H1 (cell line): Measurements from ENCODE around the gene POLR3C. TPM values are rescaled to one million over a fixed set of nuclear protein-coding genes. Genes with fewer than 3 reads are reported as not detected.

Experiments used
- CTCF ChIA-PET: fragments of 300-600 bp; sonication (Branson Sonifier 250); formaldehyde crosslinking; loops from one replicate; lab custom pipeline; 2021; ENCODE audit not compliant: partially characterized antibody; lab: Charles Lee
- POLR2A ChIA-PET: fragments of 300-600 bp; sonication (Branson Sonifier 250); formaldehyde crosslinking; loops from one replicate; lab custom pipeline; 2021; ENCODE audit warnings: inconsistent platforms; ENCODE audit not compliant: partially characterized antibody; lab: Charles Lee
- DNase-seq, 2 experiments: peaks; one replicate each; pipeline versions ENCODE4 v3.0.0 to v3.0.0-alpha.2; 2010 to 2022; ENCODE audit warnings: low spot score in 2 of 2, low read depth in 1 of 2, mixed read lengths in 1 of 2
- FAIRE-seq: peaks from 2 replicates; lab custom pipeline; 2011; peaks lifted over from hg19 to GRCh38; lab: Jason Lieb, UNC
- H2AFZ ChIP-seq: 2 replicates; pipeline ENCODE4 v1.8.1; 2012; ENCODE audit warnings: low read length, inconsistent platforms
- H2AK5ac ChIP-seq: 2 replicates; pipeline ENCODE4 v1.6.1; 2013; ENCODE audit warnings: low read depth, low read length
- H2BK120ac ChIP-seq: replicated peaks from 2 replicates; pipeline ENCODE3; 2013; ENCODE audit warnings: low read depth, low read length, inconsistent platforms
- H2BK12ac ChIP-seq: 2 replicates; pipeline ENCODE4 v1.6.1; 2013; ENCODE audit warnings: low read depth, low read length
- H2BK15ac ChIP-seq: 2 replicates; pipeline ENCODE4 v1.6.1; 2013; ENCODE audit warnings: low read length
- H2BK20ac ChIP-seq: 2 replicates; pipeline ENCODE4 v1.6.1; 2013; ENCODE audit warnings: low read length
- H2BK5ac ChIP-seq: 2 replicates; pipeline ENCODE4 v1.6.1; 2013; ENCODE audit warnings: low read depth, low read length
- H3K14ac ChIP-seq: 2 replicates; pipeline ENCODE4 v1.6.1; 2013; ENCODE audit warnings: inconsistent platforms; ENCODE audit not compliant: insufficient read length
- H3K18ac ChIP-seq: 2 replicates; pipeline ENCODE4 v1.6.1; 2013; ENCODE audit warnings: low read length; ENCODE audit errors: extremely low read depth
- H3K23ac ChIP-seq: 2 replicates; pipeline ENCODE4 v1.6.1; 2013; ENCODE audit warnings: inconsistent platforms; ENCODE audit not compliant: insufficient read length
- H3K23me2 ChIP-seq: 2 replicates; pipeline ENCODE4 v1.6.1; 2013; ENCODE audit warnings: low read depth, low read length
- H3K27ac ChIP-seq: 2 replicates; pipeline ENCODE4 v1.6.1; 2011; ENCODE audit warnings: low read depth, low read length, inconsistent platforms
- H3K27me3 ChIP-seq, 4 experiments: replicated peaks in 1 of 4; 1 replicate in 1 of 4; 2 replicates in 3 of 4; pipeline versions ENCODE4 v1.6.1 to v1.8.1; 2011 to 2013; ENCODE audit warnings: low read length in 3 of 4, mild to moderate bottlenecking in 3 of 4, inconsistent platforms in 2 of 4, mixed read lengths in 2 of 4, moderate library complexity in 1 of 4; ENCODE audit not compliant: control insufficient read depth in 3 of 4, insufficient read depth in 3 of 4; ENCODE audit errors: extremely low read depth in 1 of 4
- H3K36me3 ChIP-seq, 4 experiments: 2 replicates each; pipeline versions ENCODE4 v1.6.1 to v1.8.1; 2011 to 2013; ENCODE audit warnings: mild to moderate bottlenecking in 4 of 4, low read length in 3 of 4, moderate library complexity in 2 of 4, control low read depth in 1 of 4, inconsistent platforms in 1 of 4; ENCODE audit not compliant: insufficient read depth in 4 of 4, control insufficient read depth in 2 of 4
- H3K4ac ChIP-seq: replicated peaks from 2 replicates; pipeline ENCODE3; 2013; ENCODE audit warnings: low read length, low read depth, mixed read lengths, inconsistent platforms; ENCODE audit not compliant: insufficient read length
- H3K4me1 ChIP-seq, 4 experiments: replicated peaks in 1 of 4; 1 replicate in 1 of 4; 2 replicates in 3 of 4; pipeline versions ENCODE4 v1.6.1 to v1.8.1; 2011 to 2013; ENCODE audit warnings: low read length in 3 of 4, inconsistent platforms in 2 of 4, mixed read lengths in 1 of 4; ENCODE audit not compliant: insufficient read depth in 4 of 4, control insufficient read depth in 3 of 4
- H3K4me2 ChIP-seq, 2 experiments: 2 replicates each; pipeline versions ENCODE4 v1.6.1 to v1.8.1; 2011 to 2013; ENCODE audit warnings: low read depth in 2 of 2, low read length in 2 of 2, control low read depth in 1 of 2, inconsistent platforms in 1 of 2, mild to moderate bottlenecking in 1 of 2; ENCODE audit not compliant: insufficient read depth in 1 of 2
- H3K4me3 ChIP-seq, 4 experiments: fragments of 200-600, 300-600 bp in 1 of 4; sonication (generic), shearing (Covaris generic), sonication (Bioruptor Twin) in 1 of 4; 2 replicates each; pipeline versions ENCODE4 v1.5.1 to v1.8.1; 2011 to 2016; ENCODE audit warnings: low read length in 4 of 4, low read depth in 3 of 4, control low read depth in 2 of 4, inconsistent platforms in 2 of 4, mild to moderate bottlenecking in 2 of 4, mixed read lengths in 1 of 4, moderate library complexity in 1 of 4; ENCODE audit not compliant: insufficient read depth in 2 of 4; ENCODE audit errors: extremely low read depth in 1 of 4
- H3K56ac ChIP-seq: replicated peaks from 2 replicates; pipeline ENCODE3; 2013; ENCODE audit warnings: low read depth, mild to moderate bottlenecking, mixed read lengths, low read length, inconsistent platforms; ENCODE audit not compliant: insufficient read length
- H3K79me1 ChIP-seq: 2 replicates; pipeline ENCODE4 v1.6.1; 2013; ENCODE audit warnings: low read depth, low read length, control low read depth
- H3K79me2 ChIP-seq, 2 experiments: 2 replicates each; pipeline versions ENCODE4 v1.6.1 to v1.8.1; 2012 to 2013; ENCODE audit warnings: low read length in 2 of 2, mild to moderate bottlenecking in 2 of 2, inconsistent platforms in 1 of 2; ENCODE audit not compliant: insufficient read depth in 2 of 2, control insufficient read depth in 1 of 2
- H3K9ac ChIP-seq, 4 experiments: replicated peaks in 1 of 4; 1 replicate in 1 of 4; 2 replicates in 3 of 4; pipeline versions ENCODE4 v1.6.1 to v1.8.1; 2011 to 2013; ENCODE audit warnings: low read depth in 3 of 4, low read length in 3 of 4, control low read depth in 2 of 4, mild to moderate bottlenecking in 2 of 4, moderate library complexity in 2 of 4, inconsistent platforms in 1 of 4; ENCODE audit errors: extremely low read depth in 1 of 4
- H3K9me3 ChIP-seq, 2 experiments: 2 replicates each; pipeline versions ENCODE4 v1.6.1 to v1.8.1; 2012 to 2013; ENCODE audit warnings: mild to moderate bottlenecking in 2 of 2, moderate library complexity in 2 of 2, control low read depth in 1 of 2, inconsistent platforms in 1 of 2, low read depth in 1 of 2, low read length in 1 of 2, mixed read lengths in 1 of 2; ENCODE audit not compliant: insufficient read depth in 2 of 2
- H4K20me1 ChIP-seq, 2 experiments: replicated peaks in 1 of 2; 2 replicates each; pipeline versions ENCODE3 to v1.8.1; 2011 to 2013; ENCODE audit warnings: inconsistent platforms in 2 of 2, low read length in 2 of 2, mild to moderate bottlenecking in 1 of 2; ENCODE audit not compliant: insufficient read depth in 2 of 2, control insufficient read depth in 1 of 2
- H4K5ac ChIP-seq: 2 replicates; pipeline ENCODE4 v1.6.1; 2013; ENCODE audit warnings: low read length, low read depth, mixed read lengths, inconsistent platforms; ENCODE audit not compliant: insufficient read length
- H4K8ac ChIP-seq: 2 replicates; pipeline ENCODE4 v1.8.0; 2013; ENCODE audit warnings: mild to moderate bottlenecking, moderate library complexity, low read length, inconsistent platforms; ENCODE audit not compliant: insufficient read depth; ENCODE audit errors: extremely low read depth
- H4K91ac ChIP-seq: replicated peaks from 2 replicates; pipeline ENCODE3; 2013; ENCODE audit warnings: low read length, mixed read lengths, inconsistent platforms; ENCODE audit not compliant: insufficient read length
- WGBS, 2 experiments: shearing (Covaris generic) in 1 of 2; methylation state at CpG; one replicate each; pipeline versions ENCODE4 v1.1.6 to v1.1.7; 2013 to 2015; ENCODE audit warnings: low lambda C conversion rate in 2 of 2, mixed read lengths in 2 of 2, inconsistent platforms in 1 of 2, low coverage in 1 of 2, missing lambda C conversion rate in 1 of 2; ENCODE audit not compliant: insufficient replicate concordance in 2 of 2, insufficient coverage in 1 of 2, insufficient read length in 1 of 2; ENCODE audit errors: extremely low coverage in 1 of 2, missing lambda C conversion rate in 1 of 2; 5-methylcytosine and 5-hydroxymethylcytosine counted together
- polyA plus RNA-seq, 7 experiments: library from polyadenylated mRNA; depleted of rRNA in 3 of 7; stranded (reverse) in 5 of 7; unstranded in 2 of 7; fragments of >200 nt in 5 of 7; fragments of 200-250 nt in 2 of 7; gene quantifications; 1 replicate in 5 of 7; 2 replicates in 1 of 7; 4 replicates in 1 of 7; pipeline versions ENCODE4 v1.2.1 to v1.2.3, GENCODE V29; 2011 to 2013; ENCODE audit warnings: missing spikeins in 2 of 7, mixed read lengths in 2 of 7
- total RNA-seq: library from RNA; stranded (reverse); fragmentation: NEBNext Ultra II Directional; extraction: Animal tissue kit (Norgen Biotek cat#: 25700); gene quantifications from 2 replicates; pipeline ENCODE4 v1.2.1, GENCODE V29; 2021

POLR3C gene
- total and polyA plus RNA-seq, 2 of the 8 experiments (the other 6 are each of a cell fraction or from before 2014, with no cell fraction given), result 26.8 TPM

- H2AFZ ChIP-seq, result no peak overlapping the region
- H4K20me1 ChIP-seq, result no peaks in the 10 kb centered on the region
- no peak overlapping the region for H2BK20ac ChIP-seq
- H3K23me2 ChIP-seq, result peaks cover 14% of the 10 kb centered on the region; the same call in 1 of the 2 replicates
- H3K14ac ChIP-seq, result no peak overlapping the region
- no peak overlapping the region for H2BK15ac ChIP-seq
- H3K18ac ChIP-seq, result no peak overlapping the region
- no peak overlapping the region for H3K4me2 ChIP-seq
- H2BK120ac ChIP-seq, result no peak overlapping the region
- no peaks in the 10 kb centered on the region for H3K9me3 ChIP-seq
- no peaks in the 10 kb centered on the region for H3K36me3 ChIP-seq
- no peak overlapping the region for H4K91ac ChIP-seq
- no peak overlapping the region for H3K27ac ChIP-seq
- no peak overlapping the region for H3K4me3 ChIP-seq
- H3K4ac ChIP-seq, result no peak overlapping the region
- DNase-seq, result no peak
- no peak overlapping the region for H2BK12ac ChIP-seq
- ChIA-PET CTCF (interaction anchor here (0.6 to 4.3 kb wide), 6 partner anchors 11 to 165 kb away, joined by 3 to 42 read pairs (median 4); partner anchors contain the start of genes ITGA10, NUDT17 and PIAS3), POLR2A (interaction anchor here (0.6 to 4.0 kb wide), 4 partner anchors 17 to 47 kb away, joined by 3 to 34 read pairs (median 4); partner anchors contain the start of gene PIAS3)
- H4K5ac ChIP-seq, result no peak overlapping the region
- peaks cover 0 to 24% (median 12%) of the 10 kb centered on the region in 4 experiments; a peak in 6 of 7 replicates for H3K27me3 ChIP-seq
- no peak overlapping the region for H3K23ac ChIP-seq
- no peaks in the 10 kb centered on the region for H3K79me2 ChIP-seq
- no peak overlapping the region for H3K56ac ChIP-seq
- H4K8ac ChIP-seq, result no peak overlapping the region
- H3K79me1 ChIP-seq, result no peaks in the 10 kb centered on the region
- peaks cover 1 to 17% (median 4%) of the 10 kb centered on the region in 4 experiments; a peak in 6 of 7 replicates for H3K4me1 ChIP-seq
- FAIRE-seq, result no peak
- H2BK5ac ChIP-seq, result no peak overlapping the region
- no peak overlapping the region for H2AK5ac ChIP-seq
- 93% methylated on average over 12 of the region's 12 CpGs; no CpG with 5 or more reads in 1 of the 2 experiments for WGBS, 2 experiments
- H3K9ac ChIP-seq, result no peak overlapping the region
Observed at GRCh38 chr1:145874646-145875045, 50.6 kb downstream of the POLR3C start.
